ENCODE data around the gene DGCR2. TPM values are rescaled to one million over a fixed set of nuclear protein-coding genes. Genes with fewer than 3 reads are reported as not detected.

Gene DGCR2
- total RNA-seq, 2 experiments from 2014 or later = 31.9 to 35.5 TPM

GRCh38 chr22:19065298-19065859 is 56.8 kb downstream of the DGCR2 start:
- Mint-ChIP-seq H3K27ac (no peak overlapping the region), H3K4me1 (ENCODE audit: low read depth) (no peaks in the 10 kb centered on the region), H3K9me3 (no peaks in the 10 kb centered on the region), H3K4me3 (no peak overlapping the region), H3K36me3 (ENCODE audit: low read depth) (peaks cover 93% of the 10 kb centered on the region), H3K27me3 (no peaks in the 10 kb centered on the region)
- no peaks in the 10 kb centered on the region for H3K27me3 ChIP-seq (ENCODE audit: control insufficient read depth in 1 of 2, insufficient read depth in 2 of 2, low read length in 2 of 2)
- TF ChIP-seq CTCF (IDR thresholded peaks at IDR 0.05) = no peak
- CTCF ChIA-PET = no interaction called here
- DNase-seq = no peak
- POLR2A ChIA-PET = no interaction called here
- intact Hi-C loops (cut with DNase I, micrococcal nuclease) = no loop called here
- H3K36me3 ChIP-seq (ENCODE audit: insufficient read depth, low read length) = peaks cover 98% of the 10 kb centered on the region
- no peaks in the 10 kb centered on the region for H3K9me3 ChIP-seq (ENCODE audit: control insufficient read depth in 1 of 2, insufficient read depth in 1 of 2, low read length in 2 of 2)
- H3K4me1 ChIP-seq (ENCODE audit: insufficient read depth, low read length) = no peaks in the 10 kb centered on the region
- no peak overlapping the region for H3K4me3 ChIP-seq (ENCODE audit: low read length)
- no peak for ATAC-seq (ENCODE audit: poor library complexity)
- H3K27ac ChIP-seq (ENCODE audit: low read depth in 1 of 2, low read length in 2 of 2) = no peak overlapping the region

- Mint-ChIP-seq H3K27ac (no peak overlapping the region), H3K27me3 (no peaks in the 10 kb centered on the region), H3K9me3 (no peaks in the 10 kb centered on the region), H3K4me1 (ENCODE audit: low read depth) (no peaks in the 10 kb centered on the region), H3K36me3 (ENCODE audit: low read depth) (peaks cover 92% of the 10 kb centered on the region), H3K4me3 (no peak overlapping the region)
- Histone ChIP-seq H3K27ac (ENCODE audit: low read depth in 1 of 2, low read length in 2 of 2) (no peak overlapping the region), H3K9me3 (ENCODE audit: control insufficient read depth in 1 of 2, insufficient read depth in 1 of 2, low read length in 2 of 2) (no peaks in the 10 kb centered on the region), H3K4me1 (ENCODE audit: insufficient read depth, low read length) (no peaks in the 10 kb centered on the region), H3K27me3 (ENCODE audit: control insufficient read depth in 1 of 2, insufficient read depth in 2 of 2, low read length in 2 of 2) (no peaks in the 10 kb centered on the region), H3K4me3 (ENCODE audit: low read length) (no peak overlapping the region), H3K36me3 (ENCODE audit: insufficient read depth, low read length) (peaks cover 98% of the 10 kb centered on the region)
- TF ChIP-seq CTCF (IDR thresholded peaks at IDR 0.05) = no peak
- CTCF ChIA-PET = no interaction called here
- POLR2A ChIA-PET = no interaction called here
- DNase-seq (no peak), ATAC-seq (ENCODE audit: poor library complexity) (no peak)
- intact Hi-C loops (cut with DNase I, micrococcal nuclease) = no loop called here
Observed at GRCh38 chr22:19064354-19065054, 57.7 kb downstream of the DGCR2 start.

GRCh38 chr22:19063581-19064353 is 58.4 kb downstream of the DGCR2 start:
- H3K9me3 ChIP-seq (ENCODE audit: control insufficient read depth in 1 of 2, insufficient read depth in 1 of 2, low read length in 2 of 2) = no peaks in the 10 kb centered on the region
- peaks cover 98% of the 10 kb centered on the region for H3K36me3 ChIP-seq (ENCODE audit: insufficient read depth, low read length)
- no peak for DNase-seq
- H3K27me3 ChIP-seq (ENCODE audit: control insufficient read depth in 1 of 2, insufficient read depth in 2 of 2, low read length in 2 of 2) = no peaks in the 10 kb centered on the region
- Mint-ChIP-seq H3K36me3 (ENCODE audit: low read depth) (peaks cover 94% of the 10 kb centered on the region), H3K4me3 (no peak overlapping the region), H3K27me3 (no peaks in the 10 kb centered on the region), H3K27ac (no peak overlapping the region), H3K9me3 (no peaks in the 10 kb centered on the region), H3K4me1 (ENCODE audit: low read depth) (no peaks in the 10 kb centered on the region)
- ChIA-PET CTCF (no interaction called here), POLR2A (interaction anchor here (0.7 kb wide), 1 partner anchor 28 kb away, joined by 3 read pairs; no protein-coding TSS in a partner anchor)
- no peak for TF ChIP-seq CTCF (IDR thresholded peaks at IDR 0.05)
- ATAC-seq (ENCODE audit: poor library complexity) = no peak
- no peak overlapping the region for H3K4me3 ChIP-seq (ENCODE audit: low read length)
- H3K27ac ChIP-seq (ENCODE audit: low read depth in 1 of 2, low read length in 2 of 2) = no peak overlapping the region
- no peaks in the 10 kb centered on the region for H3K4me1 ChIP-seq (ENCODE audit: insufficient read depth, low read length)
- intact Hi-C loops (cut with DNase I, micrococcal nuclease) = no loop called here
